HepG2 (cell line): ENCODE results near the gene ID4. TPM values are rescaled to one million over a fixed set of nuclear protein-coding genes. Genes with fewer than 3 reads are reported as not detected.

ENCODE experiments used
- AKAP8 ChIP-seq: sonication (generic); formaldehyde crosslinking; IDR thresholded peaks from 2 replicates; pipeline ENCODE4 v1.5.1; 2020; ENCODE audit warnings: mild to moderate bottlenecking, missing genetic modification reagents
- CTCF ChIP-seq: sonication (generic); formaldehyde crosslinking; IDR thresholded peaks from 2 replicates; pipeline ENCODE4 v1.5.0; 2020; ENCODE audit warnings: mild to moderate bottlenecking, missing genetic modification reagents, moderate library complexity
- MAZ ChIP-seq, 2 experiments: sonication (generic) in 1 of 2; formaldehyde crosslinking in 1 of 2; IDR thresholded peaks; 2 replicates each; pipeline versions ENCODE4 v1.5.0 to v1.6.1; 2012 to 2020; ENCODE audit warnings: low read depth in 2 of 2, mild to moderate bottlenecking in 2 of 2, borderline replicate concordance in 1 of 2, improper control_type of control experiment in 1 of 2, low read length in 1 of 2, missing genetic modification reagents in 1 of 2, moderate library complexity in 1 of 2
- MIER2 ChIP-seq: IDR thresholded peaks from 2 replicates; pipeline ENCODE4 v1.6.1; 2016; ENCODE audit warnings: missing biosample characterization, missing genetic modification reagents
- NFE2L1 ChIP-seq: sonication (generic); formaldehyde crosslinking; IDR thresholded peaks from 2 replicates; pipeline ENCODE4 v1.4.0; 2020; ENCODE audit warnings: missing genetic modification reagents, mild to moderate bottlenecking, borderline replicate concordance
- RNF2 ChIP-seq: fragments of 450-650 bp; conservative IDR thresholded peaks from 2 replicates; pipeline ENCODE4 v1.6.1; 2016; ENCODE audit warnings: low read depth
- XBP1 ChIP-seq: sonication (generic); formaldehyde crosslinking; IDR thresholded peaks from 2 replicates; pipeline ENCODE4 v1.5.0; 2020; ENCODE audit warnings: missing genetic modification reagents
- ZNF777 ChIP-seq: sonication (generic); formaldehyde crosslinking; IDR thresholded peaks from 2 replicates; pipeline ENCODE4 v1.4.0; 2020; ENCODE audit warnings: missing genetic modification reagents
- polyA plus RNA-seq, 8 experiments: library from polyadenylated mRNA; depleted of rRNA in 3 of 8; stranded (reverse) in 7 of 8; unstranded in 1 of 8; fragments of >200 nt; fragmentation: Illumina TruSeq in 4 of 8; extraction: Trizol in 4 of 8; gene quantifications; 2 replicates each; pipeline versions ENCODE4 v1.2.1 to v1.2.3, GENCODE V29; 2011 to 2016; ENCODE audit warnings: low read depth in 4 of 8, missing spikeins in 1 of 8, mixed read lengths in 1 of 8; ENCODE audit not compliant: insufficient read depth in 1 of 8
- total RNA-seq, 5 experiments: library from RNA; depleted of rRNA; stranded (reverse); fragments of >200 nt; fragmentation: Illumina TruSeq; extraction: Trizol; gene quantifications; 2 replicates each; pipeline ENCODE4 v1.2.3, GENCODE V29; 2016; ENCODE audit warnings: low read depth in 1 of 5
- TF ChIP-seq, protein P1 (sequence below): sonication (generic); formaldehyde crosslinking; IDR thresholded peaks from 2 replicates; pipeline ENCODE4 v1.4.0; 2020; ENCODE audit warnings: mild to moderate bottlenecking, missing genetic modification reagents
- TF ChIP-seq, protein P2 (sequence below): sonication (generic); formaldehyde crosslinking; IDR thresholded peaks from 2 replicates; pipeline ENCODE4 v1.4.0; 2020; ENCODE audit warnings: missing genetic modification reagents
- TF ChIP-seq, protein P3 (sequence below): sonication (generic); formaldehyde crosslinking; IDR thresholded peaks from 2 replicates; pipeline ENCODE4 v1.5.1; 2020; ENCODE audit warnings: mild to moderate bottlenecking, missing genetic modification reagents, moderate library complexity
- TF ChIP-seq, protein P4 (sequence below): sonication (generic); formaldehyde crosslinking; conservative IDR thresholded peaks from 2 replicates; pipeline ENCODE4 v1.4.0; 2020; ENCODE audit warnings: missing genetic modification reagents

Gene ID4
- total and polyA plus RNA-seq, 2 of the 13 experiments (the other 11 are each of a cell fraction or from before 2014, with no cell fraction given): 0.20 to 0.44 TPM

DNA sequence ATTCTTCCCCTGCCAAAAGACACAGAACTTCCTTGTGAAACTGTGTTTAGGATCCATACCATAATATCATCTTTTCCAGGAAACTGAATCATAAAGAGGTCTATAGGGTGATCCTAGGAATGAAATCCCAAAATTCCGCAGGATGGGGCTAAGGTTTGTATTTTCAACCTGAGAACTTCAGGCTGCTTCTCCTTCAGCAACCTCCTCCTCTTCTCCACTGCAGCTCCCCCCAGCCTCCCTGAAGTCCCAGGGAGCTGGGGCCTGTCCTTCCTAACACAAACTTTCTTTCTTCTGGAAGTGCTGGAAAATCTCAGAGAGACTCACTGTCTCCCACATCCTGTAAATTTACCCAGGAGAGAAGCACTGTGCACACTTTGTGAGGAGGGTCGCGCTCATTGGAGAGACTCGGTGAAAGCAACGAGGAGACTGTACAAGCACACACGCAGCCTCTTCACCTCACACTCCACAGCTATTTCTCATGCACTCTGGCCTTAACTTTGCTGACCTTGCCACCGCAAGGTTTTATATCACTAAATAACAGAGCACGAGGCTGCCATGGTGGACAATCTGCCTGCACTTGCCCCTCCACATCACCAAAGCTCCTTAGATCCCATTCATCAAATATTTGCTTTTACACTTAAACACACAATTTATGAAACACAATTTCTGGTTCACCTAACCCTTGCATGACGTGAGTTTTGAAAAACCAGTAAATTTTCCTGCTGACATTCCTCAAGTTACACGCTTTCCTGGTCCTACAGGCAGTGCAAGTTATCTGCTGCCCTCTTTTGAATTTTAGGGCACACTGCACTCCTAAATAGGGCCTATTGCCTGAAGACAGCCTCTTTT is 14.3 kb downstream of the ID4 start (continued):
- TF ChIP-seq, protein P1, sequence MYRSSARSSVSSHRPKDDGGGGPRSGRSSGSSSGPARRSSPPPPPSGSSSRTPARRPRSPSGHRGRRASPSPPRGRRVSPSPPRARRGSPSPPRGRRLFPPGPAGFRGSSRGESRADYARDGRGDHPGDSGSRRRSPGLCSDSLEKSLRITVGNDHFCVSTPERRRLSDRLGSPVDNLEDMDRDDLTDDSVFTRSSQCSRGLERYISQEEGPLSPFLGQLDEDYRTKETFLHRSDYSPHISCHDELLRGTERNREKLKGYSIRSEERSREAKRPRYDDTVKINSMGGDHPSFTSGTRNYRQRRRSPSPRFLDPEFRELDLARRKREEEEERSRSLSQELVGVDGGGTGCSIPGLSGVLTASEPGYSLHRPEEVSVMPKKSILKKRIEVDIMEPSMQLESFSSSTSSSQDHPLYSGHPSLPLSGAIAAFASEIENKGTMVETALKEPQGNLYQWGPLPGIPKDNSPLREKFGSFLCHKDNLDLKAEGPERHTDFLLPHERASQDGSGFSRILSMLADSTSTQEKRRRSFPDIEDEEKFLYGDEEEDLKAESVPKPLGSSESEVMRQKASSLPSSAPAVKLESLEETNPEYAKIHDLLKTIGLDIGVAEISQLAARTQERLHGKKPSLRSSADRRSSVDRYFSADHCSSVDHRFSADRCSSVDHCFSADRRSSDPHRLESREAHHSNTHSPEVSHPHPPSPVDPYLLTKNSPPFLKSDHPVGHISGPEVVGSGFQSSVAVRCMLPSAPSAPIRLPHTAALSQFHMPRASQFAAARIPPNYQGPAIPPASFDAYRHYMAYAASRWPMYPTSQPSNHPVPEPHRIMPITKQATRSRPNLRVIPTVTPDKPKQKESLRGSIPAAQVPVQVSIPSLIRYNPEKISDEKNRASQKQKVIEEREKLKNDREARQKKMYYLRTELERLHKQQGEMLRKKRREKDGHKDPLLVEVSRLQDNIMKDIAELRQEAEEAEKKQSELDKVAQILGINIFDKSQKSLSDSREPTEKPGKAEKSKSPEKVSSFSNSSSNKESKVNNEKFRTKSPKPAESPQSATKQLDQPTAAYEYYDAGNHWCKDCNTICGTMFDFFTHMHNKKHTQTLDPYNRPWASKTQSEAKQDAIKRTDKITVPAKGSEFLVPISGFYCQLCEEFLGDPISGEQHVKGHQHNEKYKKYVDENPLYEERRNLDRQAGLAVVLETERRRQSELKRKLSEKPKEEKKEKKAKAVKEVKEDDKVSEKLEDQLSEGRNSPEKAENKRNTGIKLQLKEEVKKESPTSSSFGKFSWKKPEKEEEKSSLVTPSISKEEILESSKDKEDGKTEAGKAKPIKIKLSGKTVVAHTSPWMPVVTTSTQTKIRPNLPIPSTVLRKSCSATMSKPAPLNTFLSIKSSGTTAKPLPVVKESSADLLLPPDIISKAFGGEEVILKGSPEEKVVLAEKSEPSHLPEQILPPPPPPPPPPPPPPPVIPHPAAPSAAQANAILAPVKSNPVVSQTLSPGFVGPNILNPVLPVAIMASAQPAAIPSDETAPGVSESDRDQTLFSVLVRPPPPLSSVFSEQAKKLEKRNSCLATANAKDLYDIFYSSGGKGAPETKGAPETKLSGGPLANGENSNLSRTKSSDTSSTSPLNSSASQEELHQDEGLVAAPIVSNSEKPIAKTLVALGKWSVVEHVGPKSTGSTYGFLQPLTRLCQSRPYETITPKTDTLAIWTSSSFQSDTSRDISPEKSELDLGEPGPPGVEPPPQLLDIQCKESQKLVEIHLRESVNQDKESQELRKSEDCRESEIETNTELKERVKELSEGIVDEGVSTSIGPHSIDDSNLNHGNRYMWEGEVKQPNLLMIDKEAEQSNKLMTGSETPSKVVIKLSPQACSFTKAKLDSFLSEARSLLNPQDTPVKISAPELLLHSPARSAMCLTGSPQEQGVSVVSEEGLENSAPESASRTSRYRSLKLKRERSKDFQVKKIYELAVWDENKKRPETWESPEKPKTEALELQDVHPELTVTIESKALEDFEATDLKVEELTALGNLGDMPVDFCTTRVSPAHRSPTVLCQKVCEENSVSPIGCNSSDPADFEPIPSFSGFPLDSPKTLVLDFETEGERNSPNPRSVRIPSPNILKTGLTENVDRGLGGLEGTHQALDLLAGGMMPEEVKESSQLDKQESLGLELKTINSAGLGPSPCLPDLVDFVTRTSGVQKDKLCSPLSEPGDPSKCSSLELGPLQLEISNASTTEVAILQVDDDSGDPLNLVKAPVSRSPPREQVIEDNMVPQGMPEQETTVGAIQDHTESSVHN (CRISPR knock-in tag): no peak
- TF ChIP-seq, protein P2, sequence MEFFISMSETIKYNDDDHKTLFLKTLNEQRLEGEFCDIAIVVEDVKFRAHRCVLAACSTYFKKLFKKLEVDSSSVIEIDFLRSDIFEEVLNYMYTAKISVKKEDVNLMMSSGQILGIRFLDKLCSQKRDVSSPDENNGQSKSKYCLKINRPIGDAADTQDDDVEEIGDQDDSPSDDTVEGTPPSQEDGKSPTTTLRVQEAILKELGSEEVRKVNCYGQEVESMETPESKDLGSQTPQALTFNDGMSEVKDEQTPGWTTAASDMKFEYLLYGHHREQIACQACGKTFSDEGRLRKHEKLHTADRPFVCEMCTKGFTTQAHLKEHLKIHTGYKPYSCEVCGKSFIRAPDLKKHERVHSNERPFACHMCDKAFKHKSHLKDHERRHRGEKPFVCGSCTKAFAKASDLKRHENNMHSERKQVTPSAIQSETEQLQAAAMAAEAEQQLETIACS (CRISPR knock-in tag): no peak
- TF ChIP-seq ZNF777 (CRISPR knock-in tag): no peak
- TF ChIP-seq, protein P3, sequence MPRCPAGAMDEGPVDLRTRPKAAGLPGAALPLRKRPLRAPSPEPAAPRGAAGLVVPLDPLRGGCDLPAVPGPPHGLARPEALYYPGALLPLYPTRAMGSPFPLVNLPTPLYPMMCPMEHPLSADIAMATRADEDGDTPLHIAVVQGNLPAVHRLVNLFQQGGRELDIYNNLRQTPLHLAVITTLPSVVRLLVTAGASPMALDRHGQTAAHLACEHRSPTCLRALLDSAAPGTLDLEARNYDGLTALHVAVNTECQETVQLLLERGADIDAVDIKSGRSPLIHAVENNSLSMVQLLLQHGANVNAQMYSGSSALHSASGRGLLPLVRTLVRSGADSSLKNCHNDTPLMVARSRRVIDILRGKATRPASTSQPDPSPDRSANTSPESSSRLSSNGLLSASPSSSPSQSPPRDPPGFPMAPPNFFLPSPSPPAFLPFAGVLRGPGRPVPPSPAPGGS (CRISPR knock-in tag): no peak
- no peak for TF ChIP-seq AKAP8 (CRISPR knock-in tag)
- peak; percentile 93 for TF ChIP-seq CTCF
- TF ChIP-seq RNF2: no peak; the same call in 1 of the 2 replicates
- TF ChIP-seq XBP1: no peak
- no peak for TF ChIP-seq MIER2 (CRISPR knock-in tag)
- TF ChIP-seq MAZ (IDR thresholded peaks at IDR 0.05; ENCODE audit: borderline replicate concordance, low read depth, low read length): no peak
- no peak for TF ChIP-seq MAZ (CRISPR knock-in tag; IDR thresholded peaks at IDR 0.05; ENCODE audit: low read depth)
- TF ChIP-seq, protein P4, sequence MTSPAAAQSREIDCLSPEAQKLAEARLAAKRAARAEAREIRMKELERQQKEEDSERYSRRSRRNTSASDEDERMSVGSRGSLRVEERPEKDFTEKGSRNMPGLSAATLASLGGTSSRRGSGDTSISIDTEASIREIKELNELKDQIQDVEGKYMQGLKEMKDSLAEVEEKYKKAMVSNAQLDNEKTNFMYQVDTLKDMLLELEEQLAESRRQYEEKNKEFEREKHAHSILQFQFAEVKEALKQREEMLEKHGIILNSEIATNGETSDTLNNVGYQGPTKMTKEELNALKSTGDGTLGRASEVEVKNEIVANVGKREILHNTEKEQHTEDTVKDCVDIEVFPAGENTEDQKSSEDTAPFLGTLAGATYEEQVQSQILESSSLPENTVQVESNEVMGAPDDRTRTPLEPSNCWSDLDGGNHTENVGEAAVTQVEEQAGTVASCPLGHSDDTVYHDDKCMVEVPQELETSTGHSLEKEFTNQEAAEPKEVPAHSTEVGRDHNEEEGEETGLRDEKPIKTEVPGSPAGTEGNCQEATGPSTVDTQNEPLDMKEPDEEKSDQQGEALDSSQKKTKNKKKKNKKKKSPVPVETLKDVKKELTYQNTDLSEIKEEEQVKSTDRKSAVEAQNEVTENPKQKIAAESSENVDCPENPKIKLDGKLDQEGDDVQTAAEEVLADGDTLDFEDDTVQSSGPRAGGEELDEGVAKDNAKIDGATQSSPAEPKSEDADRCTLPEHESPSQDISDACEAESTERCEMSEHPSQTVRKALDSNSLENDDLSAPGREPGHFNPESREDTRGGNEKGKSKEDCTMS (CRISPR knock-in tag): no peak
- no peak for TF ChIP-seq NFE2L1 (CRISPR knock-in tag)
